Stimulated activated naive B cell treated with anti-CD40 and anti-IgM and Interleukin-4, amounts not matched to agents 10 μg/mL and 1 μg/mL and 100 μg/mL, for 72 hours (primary cell): Measurements from ENCODE around the gene FAN1.

Experiments
- ATAC-seq, 2 donors: fragments of 150-1000 bp; cut with Tn5 transposase; replicated peaks; 2 replicates each; pipeline ENCODE4 v1.10.0; 2021; ENCODE audit warnings: moderate library complexity in 1 of 2
- DNase-seq: peaks from one replicate; pipeline ENCODE4 v3.0.0; 2021
- H3K27ac Mint-ChIP-seq: one replicate; pipeline ENCODE4 v1.8.0; 2022; ENCODE audit warnings: mild to moderate bottlenecking, mixed read lengths
- H3K27me3 Mint-ChIP-seq, 2 donors: one replicate each; pipeline ENCODE4 v1.8.0; 2022; ENCODE audit warnings: mixed read lengths in 2 of 2
- H3K36me3 Mint-ChIP-seq, 2 donors: one replicate each; pipeline ENCODE4 v1.8.0; 2022; ENCODE audit warnings: mixed read lengths in 2 of 2, mild to moderate bottlenecking in 1 of 2
- H3K4me1 Mint-ChIP-seq, 2 donors: one replicate each; pipeline ENCODE4 v1.8.0; 2022; ENCODE audit warnings: mixed read lengths in 2 of 2, mild to moderate bottlenecking in 1 of 2
- H3K4me3 Mint-ChIP-seq, 2 donors: one replicate each; pipeline ENCODE4 v1.8.0; 2022; ENCODE audit warnings: mild to moderate bottlenecking in 2 of 2, mixed read lengths in 2 of 2, moderate library complexity in 1 of 2
- H3K9me3 Mint-ChIP-seq, 2 donors: one replicate each; pipeline ENCODE4 v1.8.0; 2022; ENCODE audit warnings: mixed read lengths in 2 of 2, mild to moderate bottlenecking in 1 of 2

FAN1 gene

DNA sequence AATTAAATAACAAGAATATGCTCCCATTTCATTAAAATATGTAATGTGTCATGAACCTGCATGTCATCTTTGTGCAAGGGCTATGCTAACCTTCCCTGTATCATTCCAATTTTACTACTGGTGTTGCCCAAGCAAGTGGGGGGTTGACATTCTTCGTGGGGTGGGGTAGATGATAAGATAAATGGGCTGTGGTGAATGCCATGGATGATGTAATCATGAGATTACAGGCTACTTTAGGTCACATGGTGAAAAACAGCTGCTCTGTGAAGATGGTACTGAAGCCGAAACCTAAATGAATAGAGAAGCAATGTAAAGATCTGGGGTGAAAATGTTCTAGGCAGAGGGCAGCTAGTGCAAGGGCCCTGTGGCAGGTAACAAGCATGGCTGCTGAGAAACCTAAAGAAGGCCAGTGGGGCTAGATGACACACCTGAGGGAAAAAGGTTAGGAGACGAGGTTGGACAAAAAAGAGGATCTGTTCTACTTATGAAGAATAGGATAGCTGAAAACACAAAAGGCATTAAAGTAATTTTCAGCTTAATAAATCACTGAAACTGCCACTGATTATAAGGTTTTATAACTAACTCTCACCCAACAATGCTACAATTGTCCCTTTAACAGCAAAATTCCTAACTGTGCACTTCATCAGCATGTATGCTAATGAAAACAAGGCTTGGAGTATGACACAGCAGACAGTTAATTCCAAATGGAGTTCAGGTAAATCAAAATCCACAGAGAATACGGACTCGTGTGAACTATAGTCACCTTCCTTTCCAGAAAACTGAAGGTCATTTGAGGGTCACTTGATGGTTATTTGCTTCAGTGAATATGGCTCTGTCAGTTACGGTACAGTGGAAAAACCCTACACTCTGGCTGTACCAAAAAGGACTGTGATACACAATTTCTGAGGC lies 52.8 kb downstream of the FAN1 start:
- peaks cover 15 to 16% of the 10 kb centered on the region in 2 donors for H3K4me1 Mint-ChIP-seq
- H3K27ac Mint-ChIP-seq, result peak overlapping the region; percentile 75
- H3K27me3 Mint-ChIP-seq, result no peaks in the 10 kb centered on the region
- no peak for ATAC-seq
- DNase-seq, result no peak
- peaks cover 50 to 70% of the 10 kb centered on the region in 2 donors for H3K36me3 Mint-ChIP-seq
- H3K9me3 Mint-ChIP-seq, result no peaks in the 10 kb centered on the region
- no peak overlapping the region for H3K4me3 Mint-ChIP-seq

DNA sequence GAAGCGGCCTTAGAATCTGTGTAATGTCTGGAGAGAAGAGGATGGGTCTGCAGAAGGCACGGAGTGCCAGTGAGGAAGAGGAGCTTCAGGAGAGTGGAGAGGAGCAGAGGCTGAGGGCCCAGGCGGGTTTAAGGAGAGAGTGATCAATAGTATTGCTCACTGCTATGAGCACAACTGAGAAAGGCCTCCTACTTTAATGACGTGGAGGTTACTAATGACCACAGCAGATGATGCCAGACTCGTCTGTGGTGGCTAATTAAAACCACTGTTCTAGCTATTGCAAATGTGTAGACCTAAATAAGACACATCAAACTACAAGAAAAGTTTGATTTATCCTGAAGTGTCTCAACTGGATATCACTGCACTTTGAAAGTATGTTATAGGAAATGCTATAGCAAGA lies 54.5 kb downstream of the FAN1 start:
- Mint-ChIP-seq H3K4me3 (no peak overlapping the region), H3K27me3 (no peaks in the 10 kb centered on the region), H3K27ac (no peak overlapping the region), H3K9me3 (no peaks in the 10 kb centered on the region), H3K4me1 (peaks cover 24 to 29% of the 10 kb centered on the region in 2 donors), H3K36me3 (peaks cover 41 to 66% of the 10 kb centered on the region in 2 donors)
- no peak for ATAC-seq
- DNase-seq, result no peak

DNA sequence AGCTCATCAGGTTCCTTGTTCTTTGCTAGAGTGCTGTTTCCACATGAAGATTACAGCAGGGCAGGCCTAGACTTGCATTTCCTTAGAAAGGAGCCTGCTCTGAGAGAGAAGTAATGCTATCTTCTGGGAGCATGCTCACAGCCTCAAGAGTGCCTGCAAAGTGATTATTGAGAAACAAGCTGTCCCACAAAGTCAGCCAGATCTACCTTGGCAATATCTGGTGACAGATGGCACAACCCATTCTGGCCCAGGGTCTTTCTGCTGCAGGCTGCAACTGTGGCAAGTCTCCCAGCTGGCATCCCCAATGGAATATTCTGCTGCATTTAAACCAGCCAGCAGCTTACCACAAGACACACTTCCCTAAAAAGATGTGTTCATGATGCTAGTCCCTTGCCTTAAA lies 58.4 kb downstream of the FAN1 start:
- no peaks in the 10 kb centered on the region for H3K9me3 Mint-ChIP-seq
- H3K4me3 Mint-ChIP-seq, result no peak overlapping the region
- ATAC-seq (no peak), DNase-seq (no peak)
- H3K27me3 Mint-ChIP-seq, result no peaks in the 10 kb centered on the region
- H3K36me3 Mint-ChIP-seq, result peaks cover 30 to 44% of the 10 kb centered on the region in 2 donors
- H3K27ac Mint-ChIP-seq, result peak overlapping the region; percentile 89
- peaks cover 24 to 26% of the 10 kb centered on the region in 2 donors for H3K4me1 Mint-ChIP-seq

DNA sequence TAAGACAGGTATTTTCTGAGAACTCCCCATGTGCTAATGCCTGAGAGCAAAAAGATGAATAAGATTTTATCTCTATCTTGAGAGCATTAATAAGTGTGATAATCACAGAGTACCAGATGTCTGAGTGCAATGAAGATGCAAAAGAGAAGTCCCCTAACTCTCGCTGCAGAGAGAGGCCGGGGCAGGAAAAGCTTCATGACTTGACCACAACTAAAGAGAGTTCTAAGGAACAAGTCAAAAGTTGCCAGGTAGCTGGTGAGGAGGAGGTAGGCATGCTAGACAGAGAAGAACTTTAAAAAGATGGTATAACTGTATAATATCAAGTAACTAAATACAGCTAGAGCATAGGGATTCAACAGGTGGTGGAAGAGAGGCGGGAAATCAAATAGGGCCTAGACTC lies 58.9 kb downstream of the FAN1 start:
- no peak for DNase-seq
- no peak overlapping the region for H3K4me3 Mint-ChIP-seq
- H3K9me3 Mint-ChIP-seq, result no peaks in the 10 kb centered on the region
- H3K4me1 Mint-ChIP-seq, result peaks cover 21 to 25% of the 10 kb centered on the region in 2 donors
- no peaks in the 10 kb centered on the region for H3K27me3 Mint-ChIP-seq
- peak overlapping the region; percentile 89 for H3K27ac Mint-ChIP-seq
- no peak for ATAC-seq
- H3K36me3 Mint-ChIP-seq, result peaks cover 26 to 38% of the 10 kb centered on the region in 2 donors

DNA sequence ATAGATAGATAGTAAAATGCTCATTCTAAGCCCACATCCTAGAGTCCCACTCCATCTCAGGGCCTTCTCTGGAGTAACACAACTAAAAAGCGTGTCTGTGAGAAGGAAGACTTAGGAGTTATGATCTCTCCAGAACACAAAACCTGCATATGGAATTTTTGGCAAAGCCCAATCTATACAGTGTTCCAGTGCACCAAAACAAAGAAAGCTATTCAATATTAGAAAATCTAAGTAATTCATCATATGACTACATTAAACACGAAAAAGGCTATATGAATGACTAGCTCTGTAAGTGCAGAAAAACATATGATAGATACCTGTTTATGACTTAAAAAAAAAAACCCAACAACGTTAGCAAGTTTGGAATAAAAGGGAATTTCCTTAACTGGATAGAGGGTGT lies 60.0 kb downstream of the FAN1 start:
- Mint-ChIP-seq H3K4me1 (peaks cover 18 to 23% of the 10 kb centered on the region in 2 donors), H3K9me3 (no peaks in the 10 kb centered on the region), H3K27me3 (no peaks in the 10 kb centered on the region), H3K27ac (no peak overlapping the region), H3K36me3 (peaks cover 21 to 34% of the 10 kb centered on the region in 2 donors), H3K4me3 (no peak overlapping the region)
- ATAC-seq (no peak), DNase-seq (no peak)

DNA sequence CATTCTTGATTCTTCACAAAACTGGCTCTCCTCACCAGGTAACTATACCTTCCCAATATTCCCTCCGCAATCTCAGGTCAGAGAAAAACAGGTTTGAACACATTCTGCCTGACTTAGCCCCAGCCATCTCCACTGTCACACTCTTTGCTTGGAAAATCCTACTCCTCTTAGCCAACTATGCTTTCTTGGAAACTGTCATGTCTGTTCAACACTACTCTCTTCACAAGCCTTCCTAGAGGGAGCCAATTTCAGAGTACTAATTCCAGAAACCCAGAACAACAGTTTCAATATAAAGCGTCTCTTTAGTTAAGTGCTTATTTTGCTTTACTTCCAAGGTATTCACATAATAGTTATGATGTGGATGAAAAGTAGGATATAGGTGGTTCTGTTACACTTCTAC lies 66.0 kb downstream of the FAN1 start:
- peak overlapping the region; percentile 57 for H3K27ac Mint-ChIP-seq
- H3K36me3 Mint-ChIP-seq, result peaks cover 24 to 31% of the 10 kb centered on the region in 2 donors
- no peak for ATAC-seq

DNA sequence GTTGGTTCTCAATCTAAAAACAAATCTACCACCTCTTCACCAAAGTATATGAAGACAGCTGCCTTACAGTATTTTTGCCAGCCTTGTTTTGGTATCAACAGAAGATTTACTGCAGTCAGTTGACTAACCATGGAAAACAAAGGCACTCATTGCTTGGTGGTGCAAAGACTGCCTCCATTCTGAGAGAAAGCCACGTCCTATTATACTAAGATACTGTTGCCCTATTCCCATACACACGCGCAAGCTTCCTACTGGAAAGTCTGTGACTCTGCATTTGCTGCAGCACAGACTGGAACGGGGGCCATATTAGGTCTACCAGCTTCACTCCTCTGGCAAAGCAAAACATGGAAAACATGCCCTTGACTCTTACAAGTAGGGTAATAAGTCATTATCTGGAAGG lies 69.7 kb downstream of the FAN1 start:
- Mint-ChIP-seq H3K4me3 (no peak overlapping the region), H3K27ac (no peak overlapping the region), H3K36me3 (peaks cover 22 to 29% of the 10 kb centered on the region in 2 donors), H3K27me3 (no peaks in the 10 kb centered on the region), H3K4me1 (peaks cover 20 to 46% of the 10 kb centered on the region in 2 donors), H3K9me3 (no peaks in the 10 kb centered on the region)
- ATAC-seq (no peak), DNase-seq (no peak)

More for the DNA sequence above, 66.0 kb downstream of the FAN1 start:
- Mint-ChIP-seq H3K4me1 (peaks cover 17 to 37% of the 10 kb centered on the region in 2 donors), H3K4me3 (no peak overlapping the region), H3K27me3 (no peaks in the 10 kb centered on the region), H3K9me3 (no peaks in the 10 kb centered on the region)
- DNase-seq, result no peak

DNA sequence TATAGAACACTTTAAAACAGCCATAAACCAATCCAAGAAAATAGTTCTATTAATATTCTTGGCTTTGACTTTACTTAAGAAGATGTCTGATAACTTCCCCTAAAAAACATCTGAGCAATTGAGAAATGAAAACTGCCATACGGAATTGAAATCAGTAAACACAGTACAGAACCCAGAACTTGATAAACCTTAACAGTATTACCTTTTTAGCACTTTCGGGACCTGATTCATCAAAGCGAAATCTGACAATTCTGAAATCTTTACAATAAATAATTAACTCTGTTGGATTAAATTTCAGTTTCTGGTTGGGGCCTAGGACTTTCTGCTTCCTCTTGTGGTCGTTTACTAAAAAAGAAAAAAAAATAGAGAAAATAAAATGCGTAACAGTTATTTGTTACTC lies 70.4 kb downstream of the FAN1 start:
- Mint-ChIP-seq H3K27me3 (no peaks in the 10 kb centered on the region), H3K4me1 (peaks cover 21 to 48% of the 10 kb centered on the region in 2 donors), H3K4me3 (no peak overlapping the region), H3K27ac (no peak overlapping the region), H3K36me3 (peaks cover 25 to 31% of the 10 kb centered on the region in 2 donors), H3K9me3 (no peaks in the 10 kb centered on the region)
- no peak for DNase-seq
- ATAC-seq, result no peak

DNA sequence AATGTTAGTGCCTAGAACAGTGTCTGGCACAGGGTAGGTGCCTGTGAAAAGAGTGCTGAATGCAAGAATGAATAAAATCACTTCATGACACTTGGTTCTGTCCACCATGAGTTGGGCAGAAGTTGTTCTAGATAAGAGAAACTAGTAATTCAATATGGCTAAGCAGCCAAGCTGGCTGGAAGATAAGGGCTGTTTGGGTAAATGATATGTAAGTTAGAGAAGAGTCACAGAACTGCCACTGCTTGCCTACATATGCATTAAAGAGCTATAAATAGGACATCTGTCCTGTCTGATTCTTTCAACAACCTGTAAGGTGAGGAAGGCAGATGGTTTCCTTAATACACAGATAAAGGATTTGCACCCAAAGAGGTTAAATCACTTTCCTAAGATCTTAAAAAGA lies 74.6 kb downstream of the FAN1 start:
- peaks cover 2 to 5% of the 10 kb centered on the region in 2 donors for H3K9me3 Mint-ChIP-seq
- DNase-seq, result no peak
- H3K27ac Mint-ChIP-seq, result no peak overlapping the region
- no peak overlapping the region for H3K4me3 Mint-ChIP-seq
- H3K36me3 Mint-ChIP-seq, result peaks cover 37 to 41% of the 10 kb centered on the region in 2 donors
- H3K27me3 Mint-ChIP-seq, result no peaks in the 10 kb centered on the region
- peaks cover 31 to 56% of the 10 kb centered on the region in 2 donors for H3K4me1 Mint-ChIP-seq
- ATAC-seq, result no peak

DNA sequence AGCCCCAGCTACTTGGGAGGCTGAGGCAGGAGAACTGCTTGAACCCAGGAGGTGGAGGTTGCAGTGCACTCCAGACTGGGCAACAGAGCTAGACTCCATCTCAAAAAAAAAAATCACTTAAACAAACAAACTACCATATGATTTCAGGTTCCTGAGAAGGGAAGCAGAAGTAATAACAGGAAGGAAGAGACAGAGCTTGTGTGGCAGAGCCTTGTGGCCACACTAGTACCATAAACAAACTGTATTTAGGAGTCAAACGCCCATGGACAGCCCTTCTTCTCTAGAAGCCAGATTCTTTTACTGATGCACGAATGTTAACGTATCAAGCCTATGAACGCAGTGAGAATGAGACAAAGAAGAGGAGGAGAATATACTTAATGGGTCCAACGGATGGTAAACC lies 75.7 kb downstream of the FAN1 start:
- Mint-ChIP-seq H3K36me3 (peaks cover 33 to 36% of the 10 kb centered on the region in 2 donors), H3K4me3 (peak overlapping the region in 1 of 2 donors; percentile 14), H3K4me1 (peaks cover 40 to 64% of the 10 kb centered on the region in 2 donors), H3K9me3 (peaks cover 2 to 5% of the 10 kb centered on the region in 2 donors), H3K27ac (peak overlapping the region; percentile 86), H3K27me3 (no peaks in the 10 kb centered on the region)
- no peak for DNase-seq
- ATAC-seq, result peak; percentile 71 to 80

DNA sequence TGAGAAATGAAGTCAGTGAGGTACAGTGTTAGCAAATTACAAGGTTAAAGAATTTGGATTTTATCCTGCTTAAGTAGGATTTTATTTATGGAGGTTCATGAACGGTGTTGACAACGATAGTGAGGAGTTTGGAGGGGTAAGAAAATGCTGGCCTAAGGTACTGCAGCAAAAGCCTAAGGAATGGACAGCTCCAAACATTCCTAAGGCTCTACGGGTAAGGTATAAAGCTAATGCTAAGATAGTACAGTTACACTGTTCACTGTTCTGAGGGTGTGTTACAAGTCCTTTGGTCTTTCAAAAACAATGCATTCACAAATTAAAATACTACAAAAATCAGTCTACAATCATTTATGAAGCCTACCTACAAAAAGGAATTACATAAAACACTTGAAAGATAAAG lies 80.4 kb downstream of the FAN1 start:
- Mint-ChIP-seq H3K27ac (peak overlapping the region; percentile 86), H3K4me1 (peaks cover 54 to 78% of the 10 kb centered on the region in 2 donors), H3K36me3 (peaks cover 47 to 49% of the 10 kb centered on the region in 2 donors), H3K4me3 (peak overlapping the region; percentile 52 to 70), H3K27me3 (no peaks in the 10 kb centered on the region), H3K9me3 (peaks cover 2 to 5% of the 10 kb centered on the region in 2 donors)
- no peak for DNase-seq
- ATAC-seq, result no peak

DNA sequence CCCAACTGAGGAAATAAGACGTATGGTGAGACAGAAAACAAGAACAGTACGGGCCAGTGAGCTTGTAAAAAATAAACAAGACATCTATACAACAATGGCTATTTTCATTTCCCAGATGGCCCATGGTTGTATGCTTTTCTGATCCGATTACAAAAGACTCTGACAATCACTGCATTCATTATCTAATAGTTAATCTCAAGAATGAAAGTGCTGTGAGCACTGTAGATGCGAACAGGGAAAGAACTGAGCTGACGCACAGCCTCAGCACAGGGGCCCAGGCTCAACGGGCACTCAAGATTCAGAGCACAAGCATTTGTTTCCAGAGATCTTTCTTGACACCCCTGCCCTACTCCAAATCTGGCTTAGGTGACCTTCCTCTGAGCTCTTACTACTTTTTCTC lies 80.8 kb downstream of the FAN1 start:
- peaks cover 0 to 1% of the 10 kb centered on the region in 2 donors for H3K9me3 Mint-ChIP-seq
- H3K27me3 Mint-ChIP-seq, result no peaks in the 10 kb centered on the region
- peak overlapping the region; percentile 86 for H3K27ac Mint-ChIP-seq
- peak; percentile 61 to 64 for ATAC-seq
- H3K36me3 Mint-ChIP-seq, result peaks cover 44% of the 10 kb centered on the region in 2 donors
- H3K4me1 Mint-ChIP-seq, result peaks cover 51 to 75% of the 10 kb centered on the region in 2 donors
- peak overlapping the region; percentile 52 to 70 for H3K4me3 Mint-ChIP-seq
- no peak for DNase-seq

DNA sequence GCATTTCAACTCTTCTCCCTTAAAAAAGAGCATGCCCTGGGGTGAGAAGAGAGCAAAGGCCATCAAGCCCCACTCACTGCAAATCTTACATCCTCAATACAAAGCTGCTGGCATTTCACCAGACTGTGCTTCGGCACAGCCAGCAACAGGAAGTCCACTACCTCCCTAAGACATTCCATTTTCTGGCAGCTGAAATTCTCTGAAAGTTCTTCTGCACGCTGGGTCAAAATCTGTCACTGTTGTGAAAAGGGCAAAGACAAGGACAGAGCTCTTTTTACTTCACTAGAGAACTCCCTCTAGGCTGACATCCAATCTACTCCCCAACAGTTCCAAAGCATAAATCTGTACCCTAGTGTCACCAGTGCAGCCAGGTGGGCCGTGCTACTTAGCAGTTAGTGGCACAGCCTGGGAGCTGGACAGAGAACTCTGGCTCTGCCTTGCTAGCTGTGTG lies 81.4 kb downstream of the FAN1 start:
- Mint-ChIP-seq H3K27ac (peak overlapping the region; percentile 86), H3K4me1 (peaks cover 50 to 75% of the 10 kb centered on the region in 2 donors), H3K9me3 (no peaks in the 10 kb centered on the region), H3K27me3 (no peaks in the 10 kb centered on the region), H3K4me3 (peak overlapping the region; percentile 52 to 70), H3K36me3 (peaks cover 40 to 43% of the 10 kb centered on the region in 2 donors)
- DNase-seq (no peak), ATAC-seq (peak; percentile 67 to 69)

DNA sequence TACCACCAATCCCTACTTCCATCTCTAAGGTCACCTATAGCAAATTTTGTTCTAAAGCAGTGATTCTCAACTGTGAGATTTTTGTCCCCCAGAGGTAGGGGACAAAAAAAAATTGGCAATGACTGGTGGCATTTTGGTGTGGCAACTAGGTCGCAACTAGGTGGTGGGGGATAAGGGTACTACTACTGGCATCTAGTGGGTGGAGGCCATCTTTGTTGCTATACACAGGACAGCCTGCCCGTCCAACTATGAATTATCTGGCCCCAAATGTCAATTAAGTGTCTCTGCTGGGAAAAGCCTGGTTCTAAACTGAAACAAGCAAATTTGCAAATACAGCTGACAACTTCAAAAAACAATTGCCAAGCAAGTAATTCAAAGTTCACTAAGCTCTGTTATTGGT lies 86.3 kb downstream of the FAN1 start:
- H3K4me3 Mint-ChIP-seq, result peak overlapping the region; percentile 97 to 100
- DNase-seq, result no peak
- no peak for ATAC-seq
- H3K9me3 Mint-ChIP-seq, result no peaks in the 10 kb centered on the region
- H3K27ac Mint-ChIP-seq, result peak overlapping the region; percentile 57
- no peaks in the 10 kb centered on the region for H3K27me3 Mint-ChIP-seq
- peaks cover 12 to 23% of the 10 kb centered on the region in 2 donors for H3K36me3 Mint-ChIP-seq
- peaks cover 28 to 44% of the 10 kb centered on the region in 2 donors for H3K4me1 Mint-ChIP-seq
